Measurements from ENCODE around the gene GARIN5B.
"Not testable (repeated sequence)": the region's sequence is repeated elsewhere in the genome, so short reads cannot be mapped to it uniquely, and the experiment has no call there.

Gene GARIN5B

GRCh38 chr19:55362990-55363716, at the start of gene GARIN5B:
Gene GARIN5B (minus strand): TSS chr19:55363260. CDS start chr19:55363066, 194 bp downstream.
- no peak for DNase-seq

DNA sequence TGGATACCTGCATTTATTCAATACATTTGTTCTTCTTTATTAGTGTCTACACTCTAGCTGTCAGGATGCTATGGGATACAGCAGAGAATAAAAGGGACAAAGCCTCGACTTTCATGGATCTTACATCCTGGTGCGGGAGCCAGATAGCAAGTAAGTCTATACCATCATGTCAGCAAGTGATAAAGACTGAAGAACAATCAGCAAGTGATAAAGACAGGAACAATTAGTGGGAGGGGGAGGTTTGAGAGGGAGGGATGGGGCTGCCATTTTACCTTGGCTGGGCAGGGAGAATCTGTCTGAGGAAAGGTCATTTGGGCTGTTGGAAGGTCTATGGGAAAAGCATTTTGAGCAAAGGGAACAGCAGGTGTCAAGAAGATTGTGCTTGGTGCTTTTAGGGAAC, 47.1 kb upstream of the GARIN5B start:
- DNase-seq, result no peak

- DNase-seq, result not testable (repeated sequence)
Measured at GRCh38 chr19:55409179-55409578, 46.1 kb upstream of the GARIN5B start.

- no peak for DNase-seq
Measured at GRCh38 chr19:55408533-55408872, 45.4 kb upstream of the GARIN5B start.

GRCh38 chr19:55407800-55408532, 44.9 kb upstream of the GARIN5B start:
- DNase-seq, result peak; percentile 99

DNA sequence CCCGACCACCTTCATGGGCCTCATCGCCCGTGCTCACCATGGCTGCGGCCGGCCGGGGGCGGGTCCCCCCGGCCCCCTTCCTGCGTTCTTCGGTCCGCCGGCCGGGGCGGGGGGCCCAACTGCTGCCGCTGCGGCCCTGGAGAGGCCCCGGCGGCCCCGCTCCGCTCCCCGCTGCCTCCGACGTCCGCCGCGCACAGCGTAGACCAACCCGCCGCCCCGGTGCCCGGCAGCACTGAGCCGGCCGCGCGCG, 44.4 kb upstream of the GARIN5B start, which contains the start of gene UBE2S:
UBE2S (minus strand) TSS at position 239 of the 250 bp plus-strand sequence; CDS start at position 40, 199 bp downstream.
- DNase-seq, result not testable (repeated sequence)

GRCh38 chr19:55406826-55407549, 43.9 kb upstream of the GARIN5B start:
- peak; percentile 50 for DNase-seq

- no peak for DNase-seq
Measured at GRCh38 chr19:55406091-55406825, 43.2 kb upstream of the GARIN5B start.

- DNase-seq, result no peak
Measured at GRCh38 chr19:55405638-55406037, 42.6 kb upstream of the GARIN5B start.

- no peak for DNase-seq
Measured at GRCh38 chr19:55402509-55402908, 39.4 kb upstream of the GARIN5B start.

DNA sequence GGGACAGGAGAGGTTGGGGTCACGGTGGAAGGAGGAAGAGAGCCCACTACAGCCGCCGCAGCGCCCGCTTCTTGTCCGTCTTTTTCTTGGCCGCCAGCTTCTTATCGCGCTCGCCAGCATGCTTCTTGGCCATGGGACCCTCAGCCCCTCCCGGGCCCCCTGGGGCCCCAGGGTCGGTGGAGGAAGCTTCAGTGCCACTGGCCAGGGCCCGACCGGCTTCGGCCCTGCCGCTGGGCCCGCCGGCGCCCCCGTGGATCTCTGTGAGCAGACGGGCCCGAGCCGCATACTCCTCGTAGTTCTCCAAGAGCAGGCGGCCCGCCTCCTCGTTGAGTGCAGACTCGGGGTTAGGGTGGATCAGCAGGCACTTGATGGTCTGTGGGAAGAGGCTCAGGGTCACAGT, 38.3 kb upstream of the GARIN5B start:
- DNase-seq, result not testable (repeated sequence)

DNA sequence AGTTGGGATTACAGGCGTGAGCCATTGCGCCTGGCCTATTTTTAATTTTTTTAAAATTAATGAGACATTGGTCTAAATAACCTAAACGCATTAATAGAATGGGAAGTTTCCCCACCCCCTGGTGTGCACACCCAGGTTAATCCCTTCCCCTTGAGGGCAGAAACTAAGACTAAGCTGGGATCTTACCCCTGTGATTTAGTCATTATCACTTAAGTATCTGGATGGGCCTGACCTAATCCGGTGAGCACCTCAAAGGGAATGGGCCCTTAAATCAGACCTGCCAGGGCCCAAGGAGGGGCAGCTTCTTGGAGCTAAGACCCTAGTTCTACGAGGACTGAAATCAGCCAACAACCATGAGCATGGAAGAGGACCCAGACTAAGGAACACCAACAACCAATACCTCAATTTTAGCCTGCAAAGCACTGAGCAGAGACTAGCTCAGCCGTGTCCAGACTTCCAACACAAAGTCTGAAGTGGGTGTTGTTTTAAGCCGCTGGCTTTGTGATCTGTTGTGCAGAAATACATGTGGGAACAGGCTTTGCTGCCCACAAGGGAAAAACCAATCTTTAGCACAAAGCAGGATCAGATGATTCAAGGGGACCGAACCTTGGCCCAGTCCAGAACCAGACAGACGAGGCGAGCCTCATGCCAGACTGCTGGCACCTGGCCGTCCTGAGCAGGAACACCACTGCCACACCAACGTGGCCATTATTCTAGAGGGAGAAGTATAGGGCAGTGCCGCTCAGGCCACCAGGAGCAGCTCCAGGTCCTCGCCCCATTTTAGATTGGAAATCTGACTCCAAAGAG, 37.4 kb upstream of the GARIN5B start:
- no peak for DNase-seq

- DNase-seq, result peak; percentile 93
Measured at GRCh38 chr19:55398200-55398925, 35.3 kb upstream of the GARIN5B start.

DNA sequence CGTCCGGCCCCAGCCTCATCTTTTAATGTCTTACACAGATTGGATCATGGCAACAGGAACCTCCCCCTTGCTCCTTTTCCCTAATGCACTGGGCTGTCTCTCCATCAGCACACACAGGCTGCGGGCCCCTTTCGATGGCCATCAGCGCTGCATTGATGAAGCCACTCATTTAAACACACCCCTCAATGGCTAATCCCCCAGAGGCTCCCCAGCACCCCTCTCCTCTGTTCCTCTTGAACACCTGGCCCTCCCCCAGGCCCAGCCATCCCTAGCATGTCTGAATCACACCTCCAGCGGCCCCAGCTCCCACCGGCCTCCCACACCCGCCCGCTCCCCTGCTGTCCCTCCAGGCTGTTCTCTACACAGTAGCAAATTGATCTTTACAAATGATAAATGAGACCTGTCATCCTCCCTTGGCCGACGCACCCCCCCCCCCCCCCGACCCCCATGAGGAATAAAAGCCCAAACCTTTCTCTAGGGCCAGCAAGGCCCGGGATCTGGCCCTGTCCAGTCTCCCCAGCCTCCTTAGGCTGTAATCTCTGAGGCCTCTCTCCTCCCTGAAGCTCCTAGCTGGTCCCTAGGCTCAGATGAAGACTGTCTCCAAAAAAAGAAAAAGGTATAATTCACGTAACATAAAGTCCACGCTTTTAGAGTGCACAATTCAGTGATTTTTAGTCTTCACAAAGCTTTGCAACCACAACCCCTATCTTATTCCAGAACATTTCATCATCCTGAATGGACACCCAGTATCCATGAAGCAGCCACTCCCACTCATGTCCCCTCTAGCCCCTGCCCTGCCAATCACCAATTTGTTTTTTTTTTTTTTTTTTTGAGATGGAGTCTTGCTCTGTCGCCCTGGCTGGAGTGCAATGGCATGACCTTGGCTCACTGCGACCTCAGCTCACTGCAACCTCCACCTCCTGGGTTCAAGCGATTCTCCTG, 30.0 kb upstream of the GARIN5B start:
- no peak for DNase-seq

DNA sequence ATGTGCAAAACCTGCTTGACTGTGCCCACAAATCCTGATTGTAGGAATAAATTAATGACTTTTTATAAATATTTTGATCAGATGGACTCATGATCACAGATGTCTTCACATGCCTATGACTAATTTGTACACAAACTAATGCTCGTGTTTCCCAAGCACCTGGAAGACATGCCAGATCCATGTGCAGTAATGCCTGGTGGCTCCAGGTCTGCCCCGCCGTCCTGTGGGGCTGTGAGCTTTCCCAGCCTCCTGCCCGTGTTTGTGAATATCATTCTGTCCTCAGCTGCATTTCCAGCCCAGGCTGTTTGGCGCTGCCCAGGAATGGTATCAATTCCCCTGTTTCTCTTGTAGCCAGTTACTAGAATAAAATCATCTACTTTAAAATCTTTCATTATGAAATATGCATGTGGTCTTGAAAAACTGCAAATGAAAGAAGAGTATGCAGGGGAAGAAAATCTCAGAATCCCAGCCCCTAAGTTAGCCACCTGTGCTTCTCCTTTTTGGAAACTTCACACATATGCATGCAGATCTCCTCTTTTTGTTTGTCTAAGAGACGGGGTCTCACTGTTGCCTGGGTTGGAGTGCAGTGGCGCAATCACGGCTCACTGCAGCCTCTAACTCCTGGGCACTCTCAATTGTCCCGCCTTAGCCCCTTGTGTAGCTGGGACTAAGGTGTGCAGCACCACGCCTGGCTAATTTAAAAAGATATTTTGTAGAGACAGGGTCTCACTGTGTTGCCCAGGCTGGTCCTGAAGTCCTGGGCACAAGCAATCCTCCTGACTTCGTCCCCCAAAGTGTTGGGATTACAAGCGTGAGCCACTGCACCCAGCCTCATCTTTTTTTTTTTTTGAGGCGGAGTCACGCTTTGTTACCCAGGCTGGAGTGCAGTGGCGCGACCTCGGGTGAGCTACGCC, 28.9 kb upstream of the GARIN5B start:
- no peak for DNase-seq

- DNase-seq, result no peak
Measured at GRCh38 chr19:55391191-55391670, 28.2 kb upstream of the GARIN5B start.

DNA sequence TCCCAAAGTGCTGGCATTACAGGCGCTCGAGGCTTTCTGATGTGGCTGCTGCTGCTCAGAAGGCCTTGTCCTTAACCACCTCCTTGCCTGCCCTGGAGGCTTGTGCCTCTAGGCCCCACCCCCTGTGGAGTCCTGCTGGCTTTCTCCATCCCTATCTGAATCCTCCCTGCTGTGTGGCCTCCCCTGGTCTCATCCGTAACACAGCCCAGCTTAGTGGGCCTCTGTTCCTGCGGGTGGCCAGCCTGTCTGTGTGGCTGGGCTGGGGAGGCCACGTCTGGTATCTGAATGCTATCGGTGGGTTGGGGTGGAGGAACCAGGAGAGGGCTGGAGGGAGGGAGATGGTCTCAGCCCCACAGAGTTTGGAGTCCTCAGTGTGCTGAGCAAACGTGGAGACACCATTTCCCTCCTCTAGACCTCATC, 27.4 kb upstream of the GARIN5B start:
- no peak for DNase-seq

GRCh38 chr19:55389386-55390317, 26.6 kb upstream of the GARIN5B start:
- no peak for DNase-seq

Measured in suppressor macrophage treated with lipopolysaccharide for 4 hours (primary cell).